ENCODE data around the gene PDE11A.

PDE11A gene

GRCh38 chr2:177665328-177665727, 407.2 kb downstream of the PDE11A start:
- DNase-seq (ENCODE audit: insufficient read length) (no peak), FAIRE-seq (no peak)
- TF ChIP-seq POLR2A (IDR thresholded peaks at IDR 0.05; ENCODE audit: low read depth, low read length): no peak
- no peak for TF ChIP-seq POLR2AphosphoS5 (IDR thresholded peaks at IDR 0.05; ENCODE audit: low read depth, low read length)
- no peak for TF ChIP-seq TAF1 (IDR thresholded peaks at IDR 0.05; ENCODE audit: borderline replicate concordance, low read depth, low read length)

GRCh38 chr2:177662895-177663294, 409.7 kb downstream of the PDE11A start:
- TF ChIP-seq POLR2A (IDR thresholded peaks at IDR 0.05; ENCODE audit: low read depth, low read length) (no peak), POLR2AphosphoS5 (IDR thresholded peaks at IDR 0.05; ENCODE audit: low read depth, low read length) (no peak), TAF1 (IDR thresholded peaks at IDR 0.05; ENCODE audit: borderline replicate concordance, low read depth, low read length) (no peak)
- DNase-seq (ENCODE audit: insufficient read length) (no peak), FAIRE-seq (no peak)

- no peak for FAIRE-seq
- DNase-seq (ENCODE audit: insufficient read length): no peak
- no peak for TF ChIP-seq TAF1 (IDR thresholded peaks at IDR 0.05; ENCODE audit: borderline replicate concordance, low read depth, low read length)
Observed at GRCh38 chr2:177660742-177661141, 411.8 kb downstream of the PDE11A start.

- no peak for DNase-seq (ENCODE audit: insufficient read length)
- no peak for TF ChIP-seq TAF1 (IDR thresholded peaks at IDR 0.05; ENCODE audit: borderline replicate concordance, low read depth, low read length)
- no peak for TF ChIP-seq POLR2A (IDR thresholded peaks at IDR 0.05; ENCODE audit: low read depth, low read length)
- TF ChIP-seq POLR2AphosphoS5 (IDR thresholded peaks at IDR 0.05; ENCODE audit: low read depth, low read length): no peak
- no peak for FAIRE-seq
Observed at GRCh38 chr2:177658309-177658708, 414.3 kb downstream of the PDE11A start.

GRCh38 chr2:177651833-177652232, 420.7 kb downstream of the PDE11A start:
- FAIRE-seq: no peak
- TF ChIP-seq TAF1 (IDR thresholded peaks at IDR 0.05; ENCODE audit: borderline replicate concordance, low read depth, low read length): no peak
- no peak for TF ChIP-seq POLR2AphosphoS5 (IDR thresholded peaks at IDR 0.05; ENCODE audit: low read depth, low read length)
- no peak for TF ChIP-seq POLR2A (IDR thresholded peaks at IDR 0.05; ENCODE audit: low read depth, low read length)

GRCh38 chr2:177649568-177650518, 422.7 kb downstream of the PDE11A start:
- TF ChIP-seq TAF1 (IDR thresholded peaks at IDR 0.05; ENCODE audit: borderline replicate concordance, low read depth, low read length) (no peak), POLR2AphosphoS5 (IDR thresholded peaks at IDR 0.05; ENCODE audit: low read depth, low read length) (no peak), POLR2A (IDR thresholded peaks at IDR 0.05; ENCODE audit: low read depth, low read length) (no peak)
- FAIRE-seq (no peak), DNase-seq (ENCODE audit: insufficient read length) (no peak)

More at GRCh38 chr2:177651833-177652232, 420.7 kb downstream of the PDE11A start:
- DNase-seq (ENCODE audit: insufficient read length): no peak

- DNase-seq (ENCODE audit: insufficient read length) (no peak), FAIRE-seq (no peak)
- TF ChIP-seq POLR2AphosphoS5 (IDR thresholded peaks at IDR 0.05; ENCODE audit: low read depth, low read length) (no peak), TAF1 (IDR thresholded peaks at IDR 0.05; ENCODE audit: borderline replicate concordance, low read depth, low read length) (no peak), POLR2A (IDR thresholded peaks at IDR 0.05; ENCODE audit: low read depth, low read length) (no peak)
Observed at GRCh38 chr2:177646791-177647190, 425.8 kb downstream of the PDE11A start.

- no peak for FAIRE-seq
- no peak for TF ChIP-seq TAF1 (IDR thresholded peaks at IDR 0.05; ENCODE audit: borderline replicate concordance, low read depth, low read length)
- TF ChIP-seq POLR2AphosphoS5 (IDR thresholded peaks at IDR 0.05; ENCODE audit: low read depth, low read length): no peak
- no peak for TF ChIP-seq POLR2A (IDR thresholded peaks at IDR 0.05; ENCODE audit: low read depth, low read length)
Observed at GRCh38 chr2:177646241-177646640, 426.3 kb downstream of the PDE11A start.

GRCh38 chr2:177641331-177641730, 431.2 kb downstream of the PDE11A start:
- no peak for TF ChIP-seq POLR2AphosphoS5 (IDR thresholded peaks at IDR 0.05; ENCODE audit: low read depth, low read length)
- TF ChIP-seq POLR2A (IDR thresholded peaks at IDR 0.05; ENCODE audit: low read depth, low read length): no peak
- TF ChIP-seq TAF1 (IDR thresholded peaks at IDR 0.05; ENCODE audit: borderline replicate concordance, low read depth, low read length): no peak
- FAIRE-seq (no peak), DNase-seq (ENCODE audit: insufficient read length) (no peak)

More at GRCh38 chr2:177646241-177646640, 426.3 kb downstream of the PDE11A start:
- no peak for DNase-seq (ENCODE audit: insufficient read length)

- no peak for TF ChIP-seq POLR2A (IDR thresholded peaks at IDR 0.05; ENCODE audit: low read depth, low read length)
- TF ChIP-seq TAF1 (IDR thresholded peaks at IDR 0.05; ENCODE audit: borderline replicate concordance, low read depth, low read length): no peak
- TF ChIP-seq POLR2AphosphoS5 (IDR thresholded peaks at IDR 0.05; ENCODE audit: low read depth, low read length): no peak
- FAIRE-seq (no peak), DNase-seq (ENCODE audit: insufficient read length) (no peak)
Observed at GRCh38 chr2:177640423-177640822, 432.2 kb downstream of the PDE11A start.

GRCh38 chr2:177639262-177639914, 433.2 kb downstream of the PDE11A start:
- TF ChIP-seq POLR2A (IDR thresholded peaks at IDR 0.05; ENCODE audit: low read depth, low read length): no peak
- no peak for TF ChIP-seq TAF1 (IDR thresholded peaks at IDR 0.05; ENCODE audit: borderline replicate concordance, low read depth, low read length)
- no peak for TF ChIP-seq POLR2AphosphoS5 (IDR thresholded peaks at IDR 0.05; ENCODE audit: low read depth, low read length)
- FAIRE-seq (no peak), DNase-seq (ENCODE audit: insufficient read length) (no peak)

Measured in GM12892 (cell line).